HG03460 (cell line): ENCODE measurements around the gene SH2B3.

ENCODE experiments used
- ATAC-seq: cut with Tn5 transposase; IDR thresholded peaks from one replicate; pipeline ENCODE4 v1.9.1; 2021; ENCODE audit not compliant: unreplicated experiment

The SH2B3 gene

GRCh38 chr12:111427417-111428074 is 21.8 kb downstream of the SH2B3 start:
- ATAC-seq: no peak

GRCh38 chr12:111428081-111428727 is 22.5 kb downstream of the SH2B3 start:
- ATAC-seq: no peak

- no peak for ATAC-seq
These were observed 23.0 kb downstream of the SH2B3 start for GRCh38 chr12:111428728-111429175.

GRCh38 chr12:111429828-111430432 is 24.2 kb downstream of the SH2B3 start:
- ATAC-seq: no peak

GRCh38 chr12:111430433-111431353 is 25.0 kb downstream of the SH2B3 start:
- ATAC-seq: no peak

GRCh38 chr12:111431772-111432171 is 26.0 kb downstream of the SH2B3 start:
- ATAC-seq: no peak

GRCh38 chr12:111434049-111434448 is 28.3 kb downstream of the SH2B3 start:
- no peak for ATAC-seq

GRCh38 chr12:111434680-111435338 is 29.1 kb downstream of the SH2B3 start:
- peak; percentile 59 for ATAC-seq

GRCh38 chr12:111435661-111436201 is 30.0 kb downstream of the SH2B3 start:
- no peak for ATAC-seq

- ATAC-seq: no peak
These were observed 30.5 kb downstream of the SH2B3 start for GRCh38 chr12:111436266-111436665.

- ATAC-seq: no peak
These were observed 31.1 kb downstream of the SH2B3 start for GRCh38 chr12:111436811-111437210.

GRCh38 chr12:111437816-111438454 is 32.2 kb downstream of the SH2B3 start:
- no peak for ATAC-seq

- ATAC-seq: no peak
These were observed 32.8 kb downstream of the SH2B3 start for GRCh38 chr12:111438481-111438880.

GRCh38 chr12:111439657-111440151 is 34.0 kb downstream of the SH2B3 start:
- no peak for ATAC-seq

- ATAC-seq: no peak
These were observed 34.4 kb downstream of the SH2B3 start for GRCh38 chr12:111440152-111440551.

- no peak for ATAC-seq
These were observed 34.9 kb downstream of the SH2B3 start for GRCh38 chr12:111440631-111441030.

GRCh38 chr12:111441107-111441928 is 35.6 kb downstream of the SH2B3 start:
- no peak for ATAC-seq

GRCh38 chr12:111442301-111443045 is 36.8 kb downstream of the SH2B3 start:
- no peak for ATAC-seq
